ENCODE data around the gene RIN3.

- no peak for TF ChIP-seq CTCF (conservative IDR thresholded peaks at IDR 0.05; ENCODE audit: low read depth, low read length)
- no peak for TF ChIP-seq EZH2 (IDR thresholded peaks at IDR 0.05; ENCODE audit: low read length, unreplicated experiment)
These were observed 1.9 kb upstream of the RIN3 start for GRCh38 chr14:92511453-92512238.

Measured in PC-3 (cell line).